ENCODE measurements around the gene OVOL1.

GRCh38 chr11:65817835-65818680, 31.2 kb downstream of the OVOL1 start:
- peak; percentile 96 for TF ChIP-seq CTCF (conservative IDR thresholded peaks at IDR 0.05)
- no peak for TF ChIP-seq EZH2 (IDR thresholded peaks at IDR 0.05; ENCODE audit: low read depth)
